GM12872 (cell line): ENCODE measurements around the gene KLK7.

Experiments used
- TF ChIP-seq, protein P1 (sequence below): IDR thresholded peaks from 3 replicates; pipeline ENCODE4 v1.5.1; 2011; ENCODE audit warnings: low read depth, mild to moderate bottlenecking, low read length, moderate library complexity; ENCODE audit not compliant: insufficient read depth

The KLK7 gene

DNA sequence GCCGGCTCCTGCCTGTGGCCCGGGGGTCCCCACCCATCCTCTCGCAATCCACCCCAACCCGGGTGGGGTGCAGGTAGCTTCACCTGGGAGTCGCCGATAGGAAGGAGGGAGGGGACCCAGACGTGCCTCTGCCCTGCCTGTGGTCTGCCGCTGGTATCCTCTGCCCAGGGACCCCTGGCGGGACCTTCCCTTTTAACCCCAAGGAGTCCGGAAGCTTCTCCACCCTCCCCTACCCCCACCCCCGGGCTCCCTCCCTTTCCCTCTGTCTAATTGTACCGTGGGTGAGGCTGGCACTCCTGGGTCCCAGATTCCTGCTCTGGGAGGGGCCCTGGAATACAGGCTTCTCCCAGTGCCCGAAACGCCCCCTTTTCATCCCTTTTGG lies 35.8 kb upstream of the KLK7 start, which contains the start of gene KLK10:
KLK10 (minus strand) TSS at position 166 of the 382 bp plus-strand sequence. CDS start 579 bp downstream, outside the sequence.
- TF ChIP-seq, protein P1, sequence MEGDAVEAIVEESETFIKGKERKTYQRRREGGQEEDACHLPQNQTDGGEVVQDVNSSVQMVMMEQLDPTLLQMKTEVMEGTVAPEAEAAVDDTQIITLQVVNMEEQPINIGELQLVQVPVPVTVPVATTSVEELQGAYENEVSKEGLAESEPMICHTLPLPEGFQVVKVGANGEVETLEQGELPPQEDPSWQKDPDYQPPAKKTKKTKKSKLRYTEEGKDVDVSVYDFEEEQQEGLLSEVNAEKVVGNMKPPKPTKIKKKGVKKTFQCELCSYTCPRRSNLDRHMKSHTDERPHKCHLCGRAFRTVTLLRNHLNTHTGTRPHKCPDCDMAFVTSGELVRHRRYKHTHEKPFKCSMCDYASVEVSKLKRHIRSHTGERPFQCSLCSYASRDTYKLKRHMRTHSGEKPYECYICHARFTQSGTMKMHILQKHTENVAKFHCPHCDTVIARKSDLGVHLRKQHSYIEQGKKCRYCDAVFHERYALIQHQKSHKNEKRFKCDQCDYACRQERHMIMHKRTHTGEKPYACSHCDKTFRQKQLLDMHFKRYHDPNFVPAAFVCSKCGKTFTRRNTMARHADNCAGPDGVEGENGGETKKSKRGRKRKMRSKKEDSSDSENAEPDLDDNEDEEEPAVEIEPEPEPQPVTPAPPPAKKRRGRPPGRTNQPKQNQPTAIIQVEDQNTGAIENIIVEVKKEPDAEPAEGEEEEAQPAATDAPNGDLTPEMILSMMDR: no peak

DNA sequence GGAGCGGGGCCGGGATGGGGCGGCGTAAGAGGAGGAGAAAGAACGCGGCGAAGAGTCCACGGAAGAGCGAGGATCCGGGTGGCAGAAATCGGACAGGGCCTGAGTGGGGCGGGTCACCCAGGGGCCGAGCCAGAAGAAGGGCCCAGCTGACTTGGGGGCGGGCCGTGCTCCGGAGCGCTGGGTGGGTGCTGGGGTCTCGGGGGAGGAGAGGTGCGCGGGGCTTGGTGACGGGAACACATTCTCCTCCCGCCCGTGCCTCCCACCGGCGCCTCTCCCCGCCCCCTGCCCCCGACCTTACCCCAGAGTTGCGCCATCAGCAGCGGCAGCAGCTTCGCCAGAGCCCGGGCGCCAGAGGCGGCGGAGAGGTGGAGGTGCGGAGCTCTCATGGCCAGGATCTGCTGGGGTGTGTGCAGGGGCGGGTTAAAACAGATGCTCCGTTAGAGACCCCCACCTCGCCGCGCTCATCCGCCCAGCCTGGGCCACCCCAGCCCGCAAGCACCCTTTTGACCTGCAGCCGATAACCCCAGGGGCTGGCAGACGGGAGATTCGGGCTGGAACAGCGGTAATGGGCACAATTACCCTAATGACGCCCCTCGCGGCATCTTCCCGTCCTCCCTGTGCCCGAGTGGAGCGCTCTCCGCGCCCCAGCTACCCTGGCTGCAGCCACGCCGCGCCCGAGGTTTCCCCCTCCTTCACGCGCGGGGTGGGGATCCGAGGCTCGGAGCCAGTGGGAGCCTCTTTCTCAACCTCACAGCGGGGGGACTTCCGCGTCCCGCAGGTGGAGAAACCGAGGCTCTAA lies 35.2 kb upstream of the KLK7 start:
- TF ChIP-seq, protein P1: no peak

DNA sequence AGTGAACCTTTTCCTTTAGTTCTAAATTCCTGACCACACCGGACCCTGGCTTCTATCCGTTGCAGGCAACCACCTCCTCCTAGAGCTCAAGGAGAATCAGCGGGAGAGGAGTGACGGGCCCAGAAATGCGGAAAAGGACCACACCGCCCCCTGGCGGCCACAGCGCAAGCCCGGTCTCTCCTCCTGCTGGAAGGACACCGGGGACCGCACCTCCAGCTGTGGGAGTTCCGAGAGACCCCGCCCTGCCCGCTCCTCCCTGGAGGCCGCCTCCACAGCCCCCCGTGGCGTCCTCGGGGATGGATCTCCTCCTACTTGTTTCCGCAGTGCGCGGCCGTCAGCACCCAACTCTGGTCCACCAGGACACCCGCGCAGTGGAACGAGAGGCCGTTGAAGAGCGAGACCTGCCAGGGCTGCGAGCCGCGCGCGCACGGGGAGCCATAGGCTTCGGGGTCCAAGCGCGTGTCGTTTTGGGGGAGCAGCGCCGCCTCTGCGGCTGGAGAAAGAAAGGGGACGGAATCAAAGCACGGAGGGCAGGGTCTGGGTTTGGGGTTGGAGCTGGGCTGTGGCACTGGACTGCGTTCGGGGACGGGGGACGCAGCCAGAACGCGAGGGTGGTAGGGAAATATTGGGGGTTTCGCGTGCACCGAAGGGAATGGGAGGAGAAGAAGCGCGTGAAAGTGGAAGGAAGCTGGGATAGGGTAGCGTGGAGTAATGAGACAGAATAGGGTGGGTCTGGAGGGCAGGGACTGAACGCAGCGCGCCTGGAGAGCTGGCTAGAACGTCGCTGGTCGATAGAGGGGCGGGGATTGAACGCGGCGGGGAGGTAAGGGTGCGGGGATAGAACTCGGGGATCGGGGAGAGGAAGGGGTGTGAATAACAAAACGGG lies 33.3 kb upstream of the KLK7 start:
- TF ChIP-seq, protein P1: peak; percentile 52; the same call in 2 of the 3 replicates

DNA sequence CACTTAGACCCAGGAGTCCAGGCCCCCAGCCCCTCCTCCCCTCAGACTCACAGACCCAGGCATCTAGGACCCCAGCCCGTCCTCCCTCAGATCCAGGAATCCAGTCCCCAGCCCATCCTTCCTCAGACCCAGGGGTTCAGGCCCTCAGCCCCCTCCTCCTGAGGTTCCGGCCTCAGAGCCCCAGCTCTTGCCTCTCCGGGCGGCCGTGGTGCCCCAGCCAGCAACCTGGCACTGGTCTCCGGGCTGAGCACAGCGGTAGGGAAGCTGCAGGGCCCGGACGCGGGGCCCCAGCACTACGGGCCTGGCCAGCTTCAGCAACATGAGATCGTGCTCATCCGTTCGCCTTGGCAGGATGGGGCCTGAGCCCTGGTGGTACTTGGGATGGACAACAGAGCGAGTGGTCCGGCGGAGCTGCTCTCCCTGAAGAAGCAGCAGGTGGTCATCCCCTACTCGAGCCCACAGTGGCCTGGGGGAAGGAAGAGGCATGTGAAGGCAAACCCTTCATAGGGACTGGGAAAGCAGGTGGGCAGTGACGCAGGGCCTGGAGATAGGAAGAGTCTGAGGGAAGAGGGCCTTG lies 32.1 kb upstream of the KLK7 start:
- TF ChIP-seq, protein P1: no peak

DNA sequence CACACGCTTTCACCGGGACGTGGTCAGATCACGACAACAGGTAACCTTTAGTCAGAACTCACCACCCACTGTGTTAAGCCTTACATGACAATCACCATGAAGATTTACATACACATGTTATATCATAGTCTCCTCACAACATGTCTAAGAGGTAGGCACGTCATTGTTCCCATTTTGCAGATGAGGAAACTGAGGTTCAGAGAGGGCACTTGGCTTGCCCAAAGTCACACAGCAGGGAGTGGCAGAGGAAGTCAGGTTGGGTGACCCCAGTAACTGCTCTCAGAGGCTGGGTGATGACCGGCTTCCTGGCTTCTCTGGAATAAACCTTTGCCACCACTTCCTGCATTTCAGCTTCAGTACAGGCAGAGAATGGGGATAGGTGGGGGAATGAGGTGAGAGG lies 30.5 kb upstream of the KLK7 start:
- TF ChIP-seq, protein P1: no peak

DNA sequence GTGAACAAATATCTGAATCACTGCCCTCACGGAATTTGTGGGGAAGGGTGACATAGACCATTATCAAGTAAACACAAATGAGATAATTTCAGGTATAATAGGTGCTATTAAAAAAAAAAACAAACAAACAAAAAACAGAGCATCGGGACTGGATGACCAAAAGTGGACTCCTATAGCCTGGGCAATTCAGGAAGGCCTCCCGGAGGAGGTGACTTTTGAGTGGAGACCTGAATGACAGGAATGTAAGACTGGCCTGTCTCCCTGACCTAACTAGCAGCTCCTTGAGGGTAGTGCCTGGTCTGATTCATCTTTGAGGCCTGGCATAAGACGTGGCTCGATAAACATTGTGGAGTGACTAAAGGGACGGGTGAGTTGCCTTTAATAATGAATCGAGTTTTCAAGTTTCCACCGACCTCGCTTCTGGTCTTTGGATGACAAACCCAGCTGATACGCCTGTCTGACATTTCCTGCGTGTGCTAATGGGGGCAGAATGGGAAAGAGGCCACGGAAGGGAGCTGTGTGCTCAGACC lies 29.0 kb upstream of the KLK7 start:
- TF ChIP-seq, protein P1: no peak
